Vein endothelial cell (primary cell): ENCODE results near the gene OR4A5. TPM values are rescaled to one million over a fixed set of nuclear protein-coding genes. Genes with fewer than 3 reads are reported as not detected.

Experiments used
- total RNA-seq: library from RNA; depleted of rRNA; stranded (reverse); fragments of >200 nt; gene quantifications from 2 replicates; pipeline ENCODE4 v1.2.3, GENCODE V29; 2012

The OR4A5 gene
- total RNA-seq: not detected in 2 replicates

GRCh38 chr11:54706532-54706931 is at the start of gene OR4A5:
Gene OR4A5 (plus strand): TSS chr11:54706832. CDS start chr11:54706885, 53 bp downstream.

Other genes starting within 250 kb of the OR4A5 start
- gene OR4C46, start 102.8 kb upstream of the OR4A5 start, total RNA-seq: not detected in 2 replicates